Measurements from ENCODE around the gene CDC42. TPM values are rescaled to one million over a fixed set of nuclear protein-coding genes. Genes with fewer than 3 reads are reported as not detected.
"Not testable (repeated sequence)": the region's sequence is repeated elsewhere in the genome, so short reads cannot be mapped to it uniquely, and the experiment has no call there.

Gene CDC42
- total RNA-seq, 1 donor from 2014 or later = 221 TPM

- ATAC-seq = no peak
- intact Hi-C loops (cut with DNase I) = no loop called here
- DNase-seq (ENCODE audit: low spot score) = no peak
These were observed 3.5 kb downstream of the CDC42 start for GRCh38 chr1:22056043-22056442.

- intact Hi-C loops (cut with DNase I) = no loop called here
- DNase-seq (ENCODE audit: low spot score) (no peak), ATAC-seq (no peak)
These were observed 4.4 kb downstream of the CDC42 start for GRCh38 chr1:22056936-22057335.

- ATAC-seq = no peak
- intact Hi-C loops (cut with DNase I) = no loop called here
These were observed 5.4 kb downstream of the CDC42 start for GRCh38 chr1:22057861-22058260.

GRCh38 chr1:22064751-22065402 is 12.4 kb downstream of the CDC42 start:
- intact Hi-C loops (cut with DNase I) = no loop called here
- DNase-seq (ENCODE audit: low spot score) = no peak
- ATAC-seq = no peak

More at GRCh38 chr1:22057861-22058260, 5.4 kb downstream of the CDC42 start:
- no peak for DNase-seq (ENCODE audit: low spot score)

GRCh38 chr1:22071511-22071910 is 19.0 kb downstream of the CDC42 start:
- intact Hi-C loops (cut with DNase I) = no loop called here
- DNase-seq (ENCODE audit: low spot score) (no peak), ATAC-seq (no peak)

- ATAC-seq = no peak
These were observed 22.3 kb downstream of the CDC42 start for GRCh38 chr1:22074803-22075202.

GRCh38 chr1:22075718-22076117 is 23.2 kb downstream of the CDC42 start:
- ATAC-seq = no peak
- no peak for DNase-seq (ENCODE audit: low spot score)
- intact Hi-C loops (cut with DNase I) = no loop called here

More at GRCh38 chr1:22074803-22075202, 22.3 kb downstream of the CDC42 start:
- DNase-seq (ENCODE audit: low spot score) = no peak
- intact Hi-C loops (cut with DNase I) = no loop called here

- DNase-seq (ENCODE audit: low spot score) (no peak), ATAC-seq (no peak)
- intact Hi-C loops (cut with DNase I) = no loop called here
These were observed 23.8 kb downstream of the CDC42 start for GRCh38 chr1:22076346-22076745.

GRCh38 chr1:22077728-22078127 is 25.2 kb downstream of the CDC42 start:
- DNase-seq (ENCODE audit: low spot score) (no peak), ATAC-seq (no peak)
- intact Hi-C loops (cut with DNase I) = no loop called here

GRCh38 chr1:22078133-22078532 is 25.6 kb downstream of the CDC42 start:
- intact Hi-C loops (cut with DNase I) = no loop called here
- ATAC-seq = no peak
- no peak for DNase-seq (ENCODE audit: low spot score)

- no peak for ATAC-seq
- DNase-seq (ENCODE audit: low spot score) = no peak
- intact Hi-C loops (cut with DNase I) = no loop called here
These were observed 27.7 kb downstream of the CDC42 start for GRCh38 chr1:22080191-22080590.

GRCh38 chr1:22088331-22088730 is 35.8 kb downstream of the CDC42 start:
- ATAC-seq (no peak), DNase-seq (ENCODE audit: low spot score) (no peak)
- intact Hi-C loops (cut with DNase I) = no loop called here

GRCh38 chr1:22089134-22089571 is 36.6 kb downstream of the CDC42 start:
- ATAC-seq (no peak), DNase-seq (ENCODE audit: low spot score) (no peak)
- intact Hi-C loops (cut with DNase I) = no loop called here

GRCh38 chr1:22089787-22090186 is 37.3 kb downstream of the CDC42 start:
- no peak for ATAC-seq
- DNase-seq (ENCODE audit: low spot score) = no peak
- intact Hi-C loops (cut with DNase I) = no loop called here

- intact Hi-C loops (cut with DNase I) = no loop called here
- DNase-seq (ENCODE audit: low spot score) (no peak), ATAC-seq (no peak)
These were observed 38.4 kb downstream of the CDC42 start for GRCh38 chr1:22090867-22091266.

GRCh38 chr1:22092026-22092768 is 39.7 kb downstream of the CDC42 start:
- DNase-seq (ENCODE audit: low spot score); ATAC-seq; intact Hi-C loops (cut with DNase I): not testable (repeated sequence)

- intact Hi-C loops (cut with DNase I) = no loop called here
- no peak for DNase-seq (ENCODE audit: low spot score)
- no peak for ATAC-seq
These were observed 41.0 kb downstream of the CDC42 start for GRCh38 chr1:22093513-22093912.

- intact Hi-C loops (cut with DNase I) = no loop called here
- ATAC-seq (no peak), DNase-seq (ENCODE audit: low spot score) (no peak)
These were observed 43.5 kb downstream of the CDC42 start for GRCh38 chr1:22096036-22096435.

- ATAC-seq (no peak), DNase-seq (ENCODE audit: low spot score) (no peak)
- intact Hi-C loops (cut with DNase I) = no loop called here
These were observed 44.0 kb downstream of the CDC42 start for GRCh38 chr1:22096463-22096862.

GRCh38 chr1:22098752-22099151 is 46.2 kb downstream of the CDC42 start:
- DNase-seq (ENCODE audit: low spot score) = no peak
- no peak for ATAC-seq
- intact Hi-C loops (cut with DNase I) = no loop called here

GRCh38 chr1:22100168-22100567 is 47.7 kb downstream of the CDC42 start:
- DNase-seq (ENCODE audit: low spot score) (no peak), ATAC-seq (no peak)
- intact Hi-C loops (cut with DNase I) = no loop called here
